Skin of body (tissue), 2 donors: ENCODE measurements around the gene XKR7. TPM values are rescaled to one million over a fixed set of nuclear protein-coding genes. Genes with fewer than 3 reads are reported as not detected.
"Not testable (repeated sequence)": the region's sequence is repeated elsewhere in the genome, so short reads cannot be mapped to it uniquely, and the experiment has no call there.

ENCODE experiments used
- DNase-seq: peaks from one replicate; lab custom pipeline; 2025; lab: John Stamatoyannopoulos, UW
- total RNA-seq: library from RNA; depleted of rRNA; stranded (reverse); fragments of >200 nt; gene quantifications from one replicate; pipeline ENCODE4 v1.2.3, GENCODE V29; 2014

Gene XKR7
- total RNA-seq, 1 donor from 2014 or later, result not detected

DNA sequence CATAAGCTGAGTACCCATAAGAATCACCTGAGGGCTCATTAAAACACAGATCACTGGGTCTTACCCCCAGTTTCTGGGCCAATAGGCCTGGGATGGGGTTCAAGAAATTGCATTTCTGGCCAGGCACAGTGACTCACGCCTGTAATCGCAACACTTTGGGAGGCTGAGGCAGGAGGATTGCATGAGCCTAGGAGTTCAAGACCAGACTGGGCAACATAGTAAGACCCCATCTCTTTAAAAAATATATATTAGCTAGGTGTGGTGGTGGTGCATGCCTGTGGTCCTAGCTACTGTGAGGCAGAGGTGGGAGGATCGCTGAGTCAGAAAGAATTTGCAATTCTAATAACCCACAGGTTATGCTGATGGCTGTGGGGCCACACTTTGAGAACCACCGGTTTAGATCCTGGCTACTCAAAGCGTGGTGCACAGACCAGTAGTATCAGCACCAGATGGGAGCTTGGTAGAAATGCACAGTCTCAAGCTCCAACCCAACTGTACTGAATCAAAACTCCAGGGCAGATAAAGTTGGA is 44.3 kb downstream of the XKR7 start:
- no peak for DNase-seq

DNA sequence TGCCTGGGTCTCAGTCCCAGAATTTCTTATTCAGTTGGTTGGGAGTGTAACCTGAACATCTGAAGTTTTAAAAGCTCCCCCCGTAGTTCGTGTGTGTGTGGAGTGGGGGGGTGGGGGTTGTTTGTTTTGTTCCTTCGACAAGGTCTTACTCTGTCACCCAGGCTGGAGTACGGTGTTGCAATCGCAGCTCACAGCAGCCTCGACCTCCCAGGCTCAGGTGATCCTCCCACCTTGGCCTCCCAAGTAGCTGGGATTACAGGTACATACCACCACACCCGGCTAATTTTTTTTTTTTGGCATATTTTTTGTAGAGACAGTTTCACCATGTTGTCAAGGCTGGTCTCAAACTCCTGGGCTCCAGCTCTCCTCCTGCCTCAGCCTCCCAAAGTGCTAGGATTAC is 45.4 kb downstream of the XKR7 start:
- DNase-seq, result no peak

DNA sequence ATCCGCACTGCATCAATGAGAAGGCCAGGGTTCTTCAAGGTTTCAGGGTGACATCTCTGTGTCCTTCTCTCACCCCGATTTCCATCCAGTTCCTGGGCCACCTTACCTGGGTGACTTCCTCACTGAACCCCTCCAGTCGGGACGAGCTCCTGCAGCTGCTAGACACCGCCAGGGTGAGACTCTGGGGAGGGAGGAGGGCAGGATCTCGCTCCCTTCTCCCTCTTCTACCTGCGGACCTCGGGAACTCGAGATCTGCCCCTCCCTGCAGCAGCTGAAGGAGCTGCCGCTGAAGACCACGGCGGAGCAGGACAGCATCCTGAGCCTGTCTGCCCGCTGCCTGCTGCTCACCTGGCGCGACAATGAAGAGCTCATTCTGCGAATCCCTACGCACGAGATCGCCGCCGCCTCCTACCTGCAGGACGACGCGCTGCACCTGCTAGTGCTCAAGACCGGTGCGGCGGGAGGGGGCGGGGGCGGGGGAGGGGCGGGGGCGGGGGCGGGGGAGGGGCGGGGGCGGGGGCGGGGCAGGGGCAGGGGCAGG is 49.8 kb downstream of the XKR7 start:
- DNase-seq, result no peak

DNA sequence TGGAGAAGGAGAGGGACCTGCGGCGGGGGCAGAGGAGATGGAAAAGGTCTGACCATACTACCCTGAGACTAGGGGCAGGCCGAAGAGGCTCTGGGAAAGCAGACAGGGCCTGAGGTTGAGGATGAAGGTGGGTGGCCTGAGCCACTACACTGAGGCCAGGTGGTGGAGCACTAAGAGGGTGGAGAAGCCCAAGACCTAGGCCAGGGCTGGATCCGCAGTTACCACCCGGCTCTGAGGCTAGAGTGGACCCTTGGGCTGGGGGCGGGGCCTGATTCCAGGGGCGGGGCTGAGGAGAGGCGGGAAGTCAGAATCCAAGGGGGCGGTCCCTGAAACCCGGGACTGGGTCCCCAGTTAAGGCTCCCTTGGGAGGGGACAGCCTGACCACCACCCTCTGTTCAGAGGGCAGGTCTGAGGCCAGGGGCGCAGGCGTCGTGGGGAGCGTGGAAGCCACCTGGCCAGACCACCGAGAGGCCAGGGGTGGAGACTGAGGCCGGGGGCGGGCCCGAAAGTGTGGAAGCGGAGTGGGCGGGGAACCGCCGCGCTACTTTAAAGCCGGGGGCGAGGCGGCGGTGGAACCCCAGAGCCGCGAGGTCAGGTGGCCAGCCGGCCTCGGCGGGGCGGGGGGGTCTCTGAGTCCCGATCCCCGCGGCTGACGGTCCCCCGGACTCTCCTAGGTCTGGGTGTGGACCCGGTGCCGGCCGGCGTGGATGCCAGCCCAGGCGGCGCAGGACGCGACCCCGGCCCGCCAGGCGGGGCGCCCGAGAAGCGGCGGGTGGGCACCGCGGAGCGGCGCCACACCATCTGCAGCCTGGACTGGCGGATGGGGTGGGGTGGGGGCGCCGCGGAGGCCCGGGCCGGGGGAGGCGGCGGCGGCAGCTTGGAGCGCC is 50.6 kb downstream of the XKR7 start:
- DNase-seq, result no peak

DNA sequence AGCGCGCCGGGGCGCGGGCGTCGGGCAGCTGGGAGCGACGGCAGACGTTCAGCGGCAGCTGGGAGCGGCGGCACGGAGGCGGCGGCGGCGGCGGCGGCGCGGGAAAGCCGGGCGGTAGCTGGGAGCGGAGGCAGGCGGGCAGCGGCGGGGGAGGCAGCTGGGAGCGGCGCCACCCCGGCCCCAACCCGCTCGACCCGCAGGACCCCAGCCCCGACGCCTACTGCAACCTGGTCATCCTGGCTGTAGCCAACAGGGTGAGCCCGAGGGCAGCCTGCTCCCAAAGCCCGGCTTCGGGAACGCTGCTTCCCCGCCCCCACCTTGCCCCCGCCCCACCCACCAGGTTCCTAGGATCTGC is 51.2 kb downstream of the XKR7 start:
- DNase-seq, result no peak

DNA sequence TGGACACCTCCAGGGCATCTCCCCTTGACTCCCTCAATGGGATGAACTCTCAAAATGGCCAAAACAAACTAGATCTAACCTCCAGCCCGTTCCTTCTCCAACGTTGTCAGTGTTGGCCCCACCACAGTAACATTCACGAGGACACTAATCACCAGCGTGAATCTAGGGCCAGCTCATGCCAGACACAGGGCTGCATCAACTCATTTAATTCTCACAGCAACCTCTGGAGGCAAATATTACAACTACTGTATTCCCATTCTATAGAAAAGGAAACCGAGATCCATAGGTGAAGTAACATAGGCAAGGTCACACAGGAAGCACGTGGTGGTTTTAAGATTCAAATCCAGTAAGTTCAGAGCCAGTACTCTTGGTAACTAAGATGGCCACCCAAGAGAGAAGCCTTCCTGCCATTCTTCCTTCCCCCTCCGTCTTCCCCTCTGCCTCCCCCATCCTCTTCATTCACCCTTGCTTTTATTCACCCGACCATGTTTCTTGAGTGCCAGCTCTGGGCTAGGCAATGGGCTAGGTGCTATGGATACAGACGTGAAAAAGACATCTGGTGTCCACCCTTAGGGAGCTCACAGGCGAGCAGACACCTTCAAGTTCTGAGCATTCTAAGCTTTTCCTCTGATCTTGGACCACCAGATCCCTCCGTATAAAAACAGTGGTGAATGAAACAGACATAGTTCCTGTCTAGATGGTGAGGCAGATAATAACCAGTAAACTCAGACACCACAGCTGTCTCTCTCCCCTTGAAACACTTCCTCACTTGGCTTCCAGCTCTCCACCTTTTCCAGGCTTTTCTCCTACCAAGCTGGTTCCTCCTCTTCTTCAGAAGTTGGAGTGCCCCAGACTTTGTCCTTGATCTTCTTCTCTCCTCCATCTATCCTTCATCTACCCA is 51.9 kb downstream of the XKR7 start:
- DNase-seq, result no peak

DNA sequence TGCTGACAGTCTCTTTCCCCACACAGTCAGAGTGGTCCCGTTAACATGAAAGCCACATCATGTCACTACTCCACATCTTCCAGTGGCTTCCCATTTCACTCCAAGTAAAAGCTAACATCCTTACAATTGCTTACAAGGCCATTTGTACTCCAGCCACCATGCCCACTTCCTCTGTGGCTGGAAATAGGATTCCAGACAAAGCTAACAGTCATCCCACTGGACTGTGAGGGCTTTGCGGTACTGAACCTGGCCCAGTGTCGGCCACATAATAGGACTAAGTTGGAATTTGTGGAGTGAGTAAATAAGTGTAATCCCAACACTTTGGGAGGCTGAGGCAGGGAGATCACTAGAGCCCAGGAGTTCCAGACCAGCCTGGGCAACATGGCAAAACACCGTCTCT is 53.1 kb downstream of the XKR7 start:
- no peak for DNase-seq

DNA sequence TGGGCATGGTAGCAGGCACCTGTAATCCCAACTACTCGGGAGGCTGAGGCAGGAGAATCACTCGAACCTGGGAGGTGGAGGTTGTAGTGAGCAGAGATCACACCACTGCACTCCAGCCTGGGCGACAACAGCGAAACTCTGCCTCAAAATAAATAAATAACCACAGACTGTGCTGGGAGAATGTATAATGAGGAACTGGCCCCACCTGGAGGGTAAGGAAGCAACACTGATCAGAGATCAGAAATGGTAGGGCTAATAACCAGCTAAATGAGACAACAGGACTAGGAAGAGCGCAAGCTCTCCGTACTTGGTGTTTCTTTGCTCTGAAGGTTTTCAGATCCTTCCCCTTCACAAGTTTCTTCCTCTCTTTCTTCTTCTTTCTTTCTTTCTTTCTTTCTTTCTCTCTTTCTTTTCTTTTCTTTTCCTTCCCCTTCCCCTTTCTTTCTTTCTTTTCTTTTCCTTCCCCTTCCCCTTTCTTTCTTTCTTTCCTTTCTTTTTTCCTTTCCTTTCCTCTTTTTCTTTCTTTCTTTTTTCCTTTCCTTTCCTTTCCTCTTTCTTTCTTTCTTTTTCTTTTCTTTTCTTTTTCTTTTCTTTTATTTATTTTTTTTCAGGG is 56.8 kb downstream of the XKR7 start:
- no peak for DNase-seq

DNA sequence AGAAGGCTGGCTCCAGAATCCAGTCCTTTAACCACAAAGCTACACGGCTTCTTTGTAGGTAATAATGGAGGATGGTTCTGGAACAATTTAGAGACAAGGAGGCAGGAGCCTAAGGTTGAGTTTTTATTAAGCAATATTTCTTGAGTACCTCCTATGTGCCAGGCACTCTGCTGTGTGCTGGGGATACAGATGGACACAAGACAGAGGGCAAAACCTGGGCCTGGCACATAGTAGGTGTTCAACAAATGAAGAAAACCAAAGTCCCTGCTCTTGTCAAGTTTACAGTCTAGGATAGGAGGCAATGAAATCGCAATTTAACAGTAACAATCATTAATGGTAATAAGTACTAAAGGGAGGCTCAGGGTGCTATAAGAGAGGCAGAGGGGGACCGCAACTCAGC is 59.7 kb downstream of the XKR7 start:
- no peak for DNase-seq

DNA sequence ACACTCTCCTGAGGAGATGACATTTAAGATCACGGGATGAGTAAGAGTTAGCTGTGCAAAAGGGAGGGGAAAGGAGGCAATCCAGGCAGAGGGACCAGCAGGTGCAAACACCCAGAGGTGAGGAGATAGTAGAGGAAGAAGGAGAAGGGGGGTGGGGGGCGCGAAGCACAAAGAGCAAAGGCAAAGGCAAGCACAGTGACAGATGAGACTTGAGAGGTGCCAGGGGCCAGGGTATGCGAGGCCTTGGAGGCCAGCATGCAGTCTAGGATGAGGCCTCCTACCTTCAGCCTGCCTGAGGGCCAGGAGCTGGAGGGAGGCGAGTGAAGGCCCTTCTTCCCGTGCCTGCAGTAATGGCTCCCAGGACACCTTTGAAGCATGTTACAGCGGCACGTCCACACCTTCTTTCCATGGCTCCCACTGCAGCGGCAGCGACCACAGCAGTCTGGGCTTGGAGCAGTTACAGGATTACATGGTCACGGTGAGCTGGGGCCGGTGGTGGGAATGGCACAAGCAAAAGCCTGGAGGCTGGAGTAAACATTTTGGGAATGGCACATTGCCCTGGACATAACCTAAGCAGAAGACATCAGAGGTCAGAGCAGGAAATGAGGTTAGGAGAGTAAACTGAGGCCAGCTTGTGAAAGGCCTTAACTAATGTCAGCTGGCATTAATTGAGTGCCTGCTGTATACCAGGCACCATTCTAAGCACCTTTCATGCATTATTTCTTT is 60.9 kb downstream of the XKR7 start:
- no peak for DNase-seq

DNA sequence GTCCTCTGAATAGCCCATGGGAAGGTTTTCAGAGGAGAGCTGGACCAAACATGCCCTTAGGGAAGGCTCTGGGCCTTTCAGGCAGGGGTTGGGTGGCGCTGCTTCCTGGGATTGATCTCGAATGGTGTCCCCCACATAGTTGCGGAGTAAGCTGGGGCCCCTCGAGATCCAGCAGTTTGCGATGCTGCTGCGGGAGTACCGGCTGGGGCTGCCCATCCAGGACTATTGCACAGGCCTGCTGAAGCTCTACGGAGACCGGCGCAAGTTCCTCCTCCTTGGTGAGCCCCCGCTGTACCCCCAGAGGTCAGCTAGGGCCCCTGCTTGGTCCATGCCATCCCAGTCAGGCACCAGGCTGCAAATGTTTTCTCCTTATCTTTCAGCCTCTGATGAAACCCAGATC is 61.6 kb downstream of the XKR7 start:
- no peak for DNase-seq

DNA sequence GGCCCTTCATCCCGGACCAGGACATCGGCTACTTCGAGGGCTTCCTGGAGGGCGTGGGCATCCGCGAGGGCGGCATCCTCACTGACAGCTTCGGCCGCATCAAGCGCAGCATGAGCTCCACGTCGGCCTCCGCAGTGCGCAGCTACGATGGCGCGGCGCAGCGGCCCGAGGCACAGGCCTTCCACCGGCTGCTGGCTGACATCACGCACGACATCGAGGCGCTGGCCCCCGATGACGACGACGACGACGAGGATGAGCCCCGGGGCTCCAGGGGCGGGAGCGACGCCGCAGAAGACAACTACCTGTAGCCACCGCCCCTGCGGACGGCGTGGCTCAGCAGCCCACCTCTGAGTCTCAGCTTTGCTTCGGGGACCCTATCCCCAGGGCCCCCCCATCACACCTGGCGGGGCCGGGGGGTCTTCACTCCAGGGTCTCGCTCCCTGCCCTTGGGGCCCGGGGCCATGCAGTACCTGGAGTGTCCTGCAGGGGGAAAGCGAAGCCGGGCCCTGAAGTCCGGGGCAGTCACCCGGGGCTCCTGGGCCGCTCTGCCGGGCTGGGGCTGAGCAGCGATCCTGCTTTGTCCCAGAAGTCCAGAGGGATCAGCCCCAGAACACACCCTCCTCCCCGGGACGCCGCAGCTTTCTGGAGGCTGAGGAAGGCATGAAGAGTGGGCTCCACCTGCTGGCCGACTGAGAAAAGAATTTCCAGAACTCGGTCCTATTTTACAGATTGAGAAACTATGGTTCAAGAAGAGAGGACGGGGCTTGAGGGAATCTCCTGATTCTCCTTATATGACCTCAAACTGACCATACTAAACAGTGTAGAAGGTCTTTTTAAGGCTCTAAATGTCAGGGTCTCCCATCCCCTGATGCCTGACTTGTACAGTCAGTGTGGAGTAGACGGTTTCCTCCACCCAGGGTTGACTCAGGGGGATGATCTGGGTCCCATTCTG is 63.3 kb downstream of the XKR7 start:
- DNase-seq, result peak; percentile 20

DNA sequence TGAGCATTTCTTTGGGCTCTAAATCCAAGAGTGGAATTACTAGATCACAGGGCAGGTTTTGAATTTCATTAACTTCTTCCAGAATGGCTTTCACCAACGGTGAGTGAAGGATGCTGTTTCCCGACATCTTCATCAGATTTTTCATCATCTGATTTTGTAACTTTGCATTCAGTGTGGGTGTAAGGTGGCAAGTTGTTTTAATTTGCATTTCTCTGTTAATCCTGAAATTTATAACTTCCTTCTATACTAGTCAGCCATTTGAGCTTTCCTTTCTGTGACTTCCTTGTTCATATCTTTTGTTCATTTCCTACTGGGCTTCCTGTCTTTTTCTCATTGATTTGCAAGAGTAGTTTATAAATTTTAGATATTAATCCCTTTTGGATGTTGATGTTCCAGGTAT is 65.4 kb downstream of the XKR7 start:
- no peak for DNase-seq

DNA sequence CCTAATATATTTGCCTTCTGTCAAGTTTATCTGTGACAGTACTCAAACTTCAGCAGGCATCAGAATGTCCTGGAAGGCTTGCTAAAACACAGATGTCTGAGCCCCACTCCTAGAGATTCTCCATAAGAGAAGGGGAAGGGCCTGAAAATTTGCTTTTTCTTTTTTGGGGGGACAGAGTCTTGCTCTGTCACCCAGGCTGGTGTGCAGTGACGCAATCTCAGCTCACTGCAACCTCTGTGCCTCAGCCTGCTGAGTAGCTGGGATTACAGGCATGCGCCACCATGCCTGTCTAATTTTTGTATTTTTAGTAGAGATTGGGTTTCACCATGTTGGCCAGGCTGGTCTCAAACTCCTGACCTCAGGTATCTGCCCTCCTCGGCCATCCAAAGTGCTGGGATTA is 65.8 kb downstream of the XKR7 start:
- not testable (repeated sequence) for DNase-seq

DNA sequence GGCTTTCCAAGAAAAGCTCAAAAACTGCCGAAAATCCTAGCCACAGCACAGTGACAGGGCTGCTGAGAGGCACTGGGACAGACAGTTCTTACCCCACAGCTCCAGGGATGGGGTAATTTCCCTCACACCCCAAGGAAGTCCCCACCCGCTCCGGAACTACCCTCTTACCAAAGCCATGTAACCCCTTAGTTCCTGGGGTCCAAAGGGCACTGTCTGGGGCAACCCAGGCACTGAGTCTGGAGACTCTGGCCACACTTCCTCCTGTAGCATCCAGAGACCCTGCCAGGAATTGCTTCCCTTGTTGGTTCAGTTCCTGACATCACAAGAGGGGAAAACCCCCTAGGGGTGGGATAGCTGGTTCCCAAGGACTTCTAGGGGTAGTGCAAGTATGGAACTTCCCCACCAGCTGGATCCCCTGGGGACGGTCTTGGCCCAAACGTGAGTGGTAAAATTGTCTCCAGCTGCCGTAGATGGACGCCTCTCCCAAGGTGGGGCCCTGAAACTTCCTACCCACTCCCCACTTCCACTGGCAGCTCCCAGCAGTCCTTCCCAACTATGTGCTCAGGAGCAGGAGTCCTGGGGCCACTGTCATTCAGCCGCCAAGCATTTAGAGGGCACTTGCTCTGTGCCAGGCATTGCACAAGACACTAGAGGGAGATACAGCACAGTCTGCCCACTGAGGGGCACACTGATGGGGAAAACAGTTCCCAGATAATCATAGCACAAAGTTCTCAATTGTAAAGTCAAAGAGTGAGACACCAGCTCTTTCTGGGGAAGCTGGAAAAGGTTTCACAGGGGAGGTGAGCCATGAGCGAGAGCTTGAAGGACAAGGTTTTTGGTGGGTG is 66.9 kb downstream of the XKR7 start:
- DNase-seq, result no peak

DNA sequence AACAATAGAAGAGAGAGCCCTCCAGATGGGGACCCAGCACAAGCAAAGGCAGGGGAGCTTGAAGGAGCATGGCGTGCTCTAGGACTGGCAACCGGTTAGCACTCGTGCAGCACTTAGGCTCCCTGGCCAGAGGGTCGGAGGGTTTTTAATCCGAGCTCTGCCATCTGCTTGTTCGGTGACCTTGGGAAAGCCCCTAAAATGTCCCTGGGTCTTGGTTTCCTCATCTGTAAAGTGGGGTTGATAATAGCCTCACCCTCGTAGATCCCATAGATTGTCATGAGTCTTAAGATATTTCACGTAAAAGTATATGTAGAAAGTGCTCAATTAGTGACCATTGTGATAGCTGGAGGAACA is 67.5 kb downstream of the XKR7 start:
- no peak for DNase-seq

DNA sequence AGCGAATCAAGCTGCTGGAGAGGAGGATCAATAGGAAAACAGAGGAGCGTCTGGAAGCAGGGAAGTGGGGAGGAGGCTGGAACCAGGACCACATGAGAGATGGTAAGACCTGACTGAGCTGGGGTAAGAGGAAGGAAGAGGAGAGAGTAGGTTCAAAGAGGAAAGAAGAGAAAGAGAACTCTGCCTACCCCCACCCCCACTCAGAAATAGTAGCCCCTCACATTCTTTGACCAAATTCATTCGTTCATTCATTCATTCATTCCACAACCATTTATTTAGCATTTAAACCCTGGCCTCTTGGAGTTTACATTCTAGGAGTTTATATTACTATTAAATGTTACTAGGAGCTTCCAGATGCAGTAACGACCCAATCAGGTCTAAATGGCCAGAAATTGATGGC is 68.3 kb downstream of the XKR7 start:
- no peak for DNase-seq

DNA sequence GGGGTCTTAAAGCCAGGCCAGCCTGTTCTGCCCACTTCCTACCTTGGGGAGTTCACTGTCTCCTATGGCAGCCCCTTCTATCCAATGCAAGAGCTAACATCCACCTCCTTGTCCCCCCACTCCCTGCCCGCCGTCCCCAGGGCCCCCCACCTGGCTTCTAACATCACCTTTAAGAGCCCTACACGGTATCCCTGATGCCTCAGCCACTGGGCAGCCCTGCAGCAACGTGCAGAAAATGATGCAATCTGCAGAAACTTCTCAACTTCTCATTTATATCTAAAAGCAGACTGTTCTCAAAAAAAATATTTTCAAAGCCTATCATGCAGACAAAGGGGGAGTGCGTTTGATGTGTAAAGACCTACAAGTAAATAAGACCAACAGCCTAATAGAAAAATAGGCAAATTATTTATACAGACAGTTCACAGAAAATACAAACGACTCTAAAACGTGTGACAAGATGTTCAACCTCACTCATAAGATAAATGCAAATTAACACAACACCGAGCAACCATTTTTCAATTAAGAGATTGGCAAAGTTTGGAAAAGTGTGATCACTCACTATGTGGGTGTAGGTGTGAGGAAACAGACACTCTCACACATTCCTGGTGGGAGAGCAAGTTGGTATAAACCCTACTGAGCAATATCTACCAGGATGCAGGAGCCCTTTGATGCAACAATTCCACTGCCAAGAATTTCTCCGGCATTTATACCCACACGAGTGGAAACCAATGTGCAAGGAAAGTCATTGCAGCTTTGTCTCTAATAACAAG is 69.0 kb downstream of the XKR7 start:
- DNase-seq, result no peak
